GM18868 (cell line): ENCODE data around the gene GALNT15.

Source experiments
- ATAC-seq: cut with Tn5 transposase; IDR thresholded peaks from one replicate; pipeline ENCODE4 v1.9.1; 2021; ENCODE audit warnings: mild to moderate bottlenecking, moderate library complexity; ENCODE audit not compliant: unreplicated experiment

The GALNT15 gene, protein sequence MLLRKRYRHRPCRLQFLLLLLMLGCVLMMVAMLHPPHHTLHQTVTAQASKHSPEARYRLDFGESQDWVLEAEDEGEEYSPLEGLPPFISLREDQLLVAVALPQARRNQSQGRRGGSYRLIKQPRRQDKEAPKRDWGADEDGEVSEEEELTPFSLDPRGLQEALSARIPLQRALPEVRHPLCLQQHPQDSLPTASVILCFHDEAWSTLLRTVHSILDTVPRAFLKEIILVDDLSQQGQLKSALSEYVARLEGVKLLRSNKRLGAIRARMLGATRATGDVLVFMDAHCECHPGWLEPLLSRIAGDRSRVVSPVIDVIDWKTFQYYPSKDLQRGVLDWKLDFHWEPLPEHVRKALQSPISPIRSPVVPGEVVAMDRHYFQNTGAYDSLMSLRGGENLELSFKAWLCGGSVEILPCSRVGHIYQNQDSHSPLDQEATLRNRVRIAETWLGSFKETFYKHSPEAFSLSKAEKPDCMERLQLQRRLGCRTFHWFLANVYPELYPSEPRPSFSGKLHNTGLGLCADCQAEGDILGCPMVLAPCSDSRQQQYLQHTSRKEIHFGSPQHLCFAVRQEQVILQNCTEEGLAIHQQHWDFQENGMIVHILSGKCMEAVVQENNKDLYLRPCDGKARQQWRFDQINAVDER

DNA sequence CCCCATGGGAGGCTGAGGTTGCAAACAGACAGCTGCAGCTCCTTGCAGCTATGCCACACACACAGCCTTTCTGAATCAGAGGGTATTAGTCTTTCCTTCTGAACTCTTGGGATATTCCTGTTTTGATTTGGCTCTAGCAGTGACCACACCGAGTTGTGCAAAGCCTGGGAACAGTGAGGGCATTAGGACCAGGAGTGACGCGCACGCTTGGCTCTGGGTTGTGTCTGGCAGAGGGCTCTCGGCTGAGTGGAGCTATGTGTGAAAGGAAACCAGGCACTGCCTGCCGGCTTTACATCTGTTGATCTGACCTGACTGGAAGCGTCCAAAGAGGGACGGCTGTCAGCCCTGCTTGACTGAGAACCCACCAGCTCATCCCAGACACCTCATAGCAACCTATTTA is at the start of gene GALNT15:
Gene GALNT15, plus strand, starts transcription at position 292 of the 400 bp plus-strand sequence. CDS start 472 bp downstream, outside the sequence.
- no peak for ATAC-seq

DNA sequence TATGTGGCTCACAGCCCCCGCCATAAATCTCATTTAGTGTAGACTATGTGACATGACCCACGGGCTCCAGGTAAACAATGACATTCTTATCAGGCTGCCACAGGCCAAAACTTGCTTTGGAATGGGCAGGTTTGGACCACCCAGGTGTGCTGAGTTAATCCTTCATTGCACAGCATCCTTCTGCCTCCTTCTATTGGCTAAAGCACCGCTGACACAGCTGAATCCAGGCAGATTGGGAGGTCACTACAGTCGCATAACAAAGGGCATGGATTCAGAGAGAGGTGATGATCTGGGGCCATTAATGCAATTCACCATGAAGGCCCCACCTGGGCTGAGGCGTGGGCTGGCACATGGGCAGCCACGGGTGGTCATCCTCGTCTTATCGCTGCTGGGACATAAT is 47.8 kb upstream of the GALNT15 start:
- no peak for ATAC-seq

GRCh38 chr3:16127249-16127648 is 47.2 kb upstream of the GALNT15 start:
- ATAC-seq, result no peak

GRCh38 chr3:16130066-16130465 is 44.4 kb upstream of the GALNT15 start:
- ATAC-seq, result no peak

GRCh38 chr3:16132190-16132589 is 42.3 kb upstream of the GALNT15 start:
- ATAC-seq, result no peak

DNA sequence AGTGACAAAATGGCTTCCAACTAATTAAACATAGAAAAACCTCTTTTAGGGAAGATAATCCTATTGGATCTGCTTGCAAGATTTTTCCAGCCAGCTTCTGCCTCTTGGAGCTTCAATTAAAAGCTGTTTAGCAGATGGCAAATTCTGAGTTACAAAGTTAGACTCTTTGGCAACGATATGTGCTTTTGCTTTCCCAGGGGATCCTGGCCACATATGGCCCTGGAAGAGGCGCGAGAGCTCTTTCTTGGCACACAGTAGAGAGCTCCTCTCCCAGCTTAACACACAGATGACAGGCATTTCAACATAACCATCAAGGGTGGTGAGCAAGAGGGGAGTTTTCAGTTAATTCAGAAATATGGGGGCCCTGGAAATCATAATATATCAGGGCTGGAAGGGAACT is 41.6 kb upstream of the GALNT15 start:
- no peak for ATAC-seq

DNA sequence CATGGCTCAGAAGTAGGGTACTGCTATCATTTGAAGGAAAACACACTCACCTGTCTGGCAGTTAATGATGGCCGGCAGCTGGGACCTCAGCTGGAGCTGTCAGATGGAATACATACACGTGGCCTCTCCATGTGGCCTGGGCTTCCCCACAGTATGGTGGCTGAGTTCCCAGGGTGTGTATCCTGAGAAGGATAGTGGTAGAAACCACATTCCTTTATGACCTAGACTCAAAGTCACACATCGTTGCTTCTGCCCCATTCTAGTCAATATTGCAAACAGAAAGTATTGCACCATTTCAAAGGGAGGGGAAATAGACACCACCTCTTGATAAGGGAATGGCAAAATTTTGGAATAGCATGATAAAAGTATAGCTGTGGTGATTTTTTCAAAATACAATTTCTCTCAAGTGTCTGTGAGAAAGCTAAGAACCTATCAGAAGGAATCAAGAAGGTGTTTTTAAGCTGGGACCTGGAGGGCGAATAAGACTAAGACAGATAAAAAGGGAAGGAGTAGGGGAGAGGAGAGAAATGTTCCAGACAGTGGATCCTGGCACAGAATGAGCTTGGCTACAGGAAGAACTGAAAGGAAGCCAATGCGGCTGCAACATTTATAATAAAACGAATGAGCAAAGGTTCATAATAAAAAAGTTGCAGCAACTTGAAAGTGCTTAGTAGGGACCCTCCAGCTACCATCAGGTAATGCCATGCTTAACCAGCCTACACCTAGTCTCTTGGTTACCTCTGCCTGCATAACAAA is 40.1 kb upstream of the GALNT15 start:
- ATAC-seq, result no peak

GRCh38 chr3:16136055-16136454 is 38.4 kb upstream of the GALNT15 start:
- ATAC-seq, result no peak

DNA sequence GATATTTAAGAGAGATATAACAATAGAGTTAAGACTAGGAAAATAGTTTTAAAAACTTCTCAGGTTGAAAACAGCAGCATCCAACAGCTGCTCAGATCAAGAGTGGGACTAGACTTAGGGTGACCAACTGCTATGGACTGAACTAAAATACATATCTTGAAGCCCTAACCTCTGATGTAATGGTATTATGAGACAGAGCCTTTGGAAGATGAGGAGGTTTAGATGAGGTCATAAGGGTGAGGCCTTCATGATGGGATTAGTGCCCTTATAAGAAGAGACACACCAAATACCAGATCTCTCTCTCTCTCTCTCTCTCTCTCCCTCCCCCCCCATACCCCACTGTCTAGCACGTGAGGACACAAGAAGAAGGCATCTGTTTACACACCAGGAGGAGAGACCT is 37.4 kb upstream of the GALNT15 start:
- no peak for ATAC-seq

DNA sequence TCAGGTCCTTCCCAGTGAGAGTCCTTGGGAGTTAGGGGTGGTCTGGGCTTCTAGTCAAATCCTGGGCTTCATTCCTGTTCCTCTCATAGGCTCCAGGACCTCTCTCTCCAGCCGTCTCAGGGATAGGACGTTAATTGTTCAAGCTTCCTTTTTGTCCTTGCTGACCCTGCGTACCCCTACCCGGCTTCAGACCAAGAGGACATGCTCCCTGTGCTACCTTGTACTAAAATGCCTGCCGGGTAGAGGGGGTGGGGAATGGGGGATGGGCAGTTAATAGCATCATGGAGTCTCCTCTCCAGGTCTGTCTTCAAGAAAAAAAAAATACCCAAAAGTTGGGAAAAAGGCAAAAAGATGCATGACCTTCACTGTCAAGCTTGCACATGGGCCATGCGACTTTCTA is 36.5 kb upstream of the GALNT15 start:
- ATAC-seq, result no peak

DNA sequence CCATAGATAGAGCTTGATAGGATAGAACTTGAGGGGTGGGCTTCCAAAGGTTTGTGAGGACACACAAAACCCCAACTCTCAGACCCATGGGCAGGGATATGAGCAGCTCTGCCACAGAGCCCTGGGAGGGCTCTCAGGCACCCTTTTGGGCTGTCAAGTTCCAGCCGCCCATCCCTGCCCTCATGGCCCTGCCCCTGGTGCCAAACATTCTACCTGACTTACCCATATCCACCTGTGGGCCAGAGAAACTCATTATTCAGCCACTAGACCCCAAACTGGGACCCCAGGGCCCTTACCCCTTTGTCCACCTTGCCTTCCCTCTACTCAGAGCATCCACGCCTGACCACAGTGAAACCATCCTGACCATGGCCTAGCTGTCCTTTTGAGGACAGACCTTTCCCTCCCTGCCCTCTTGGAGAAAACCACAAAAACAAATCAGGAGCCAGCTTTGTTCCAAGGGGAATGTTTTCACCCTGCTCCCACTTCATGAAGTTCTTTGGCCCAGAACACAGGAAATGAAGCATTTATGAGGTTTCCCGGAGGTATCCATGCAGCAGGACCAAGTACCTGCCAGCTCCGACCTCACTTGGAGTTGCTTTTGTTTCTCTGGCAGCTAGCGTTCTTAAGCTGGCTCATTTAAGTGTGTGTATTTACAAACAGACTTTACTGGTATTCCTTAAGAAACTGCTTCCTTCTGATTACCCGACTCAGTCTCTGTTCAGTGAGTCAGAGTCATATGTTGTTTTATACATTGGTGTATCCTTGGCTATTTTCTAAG is 34.2 kb upstream of the GALNT15 start:
- ATAC-seq, result no peak

GRCh38 chr3:16140894-16141285 is 33.6 kb upstream of the GALNT15 start:
- ATAC-seq, result no peak

DNA sequence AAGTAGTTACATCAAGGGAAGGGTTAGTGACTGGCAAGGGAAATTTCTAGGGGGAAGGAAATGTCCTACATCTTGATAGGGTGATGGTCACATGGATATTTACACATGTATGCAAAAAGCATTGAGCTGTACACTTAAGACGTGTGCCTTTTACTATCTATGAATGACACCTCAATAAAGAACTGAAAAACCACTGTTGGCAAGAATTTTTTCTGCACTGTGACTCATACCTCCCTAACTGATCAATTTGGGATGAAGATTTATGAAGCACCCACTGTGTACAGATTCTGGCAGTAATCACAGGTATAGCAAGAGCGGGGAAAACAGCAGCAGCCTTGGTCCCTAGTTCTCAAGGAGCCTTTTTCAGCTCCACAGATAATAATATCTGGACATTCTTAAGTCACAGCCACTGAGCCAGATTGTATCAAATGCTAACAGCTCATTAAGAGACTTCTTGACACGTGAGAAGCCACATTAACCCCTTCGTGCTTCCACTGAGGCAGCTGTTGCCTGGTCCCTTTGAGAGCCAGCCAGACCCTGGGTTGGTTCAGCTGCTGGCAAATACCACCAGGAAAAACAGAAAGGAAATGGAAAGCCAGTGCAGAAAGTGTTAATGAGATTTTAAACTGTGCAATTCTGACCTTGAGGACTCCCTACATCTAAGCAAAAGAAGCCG is 32.0 kb upstream of the GALNT15 start:
- peak; percentile 38 for ATAC-seq

DNA sequence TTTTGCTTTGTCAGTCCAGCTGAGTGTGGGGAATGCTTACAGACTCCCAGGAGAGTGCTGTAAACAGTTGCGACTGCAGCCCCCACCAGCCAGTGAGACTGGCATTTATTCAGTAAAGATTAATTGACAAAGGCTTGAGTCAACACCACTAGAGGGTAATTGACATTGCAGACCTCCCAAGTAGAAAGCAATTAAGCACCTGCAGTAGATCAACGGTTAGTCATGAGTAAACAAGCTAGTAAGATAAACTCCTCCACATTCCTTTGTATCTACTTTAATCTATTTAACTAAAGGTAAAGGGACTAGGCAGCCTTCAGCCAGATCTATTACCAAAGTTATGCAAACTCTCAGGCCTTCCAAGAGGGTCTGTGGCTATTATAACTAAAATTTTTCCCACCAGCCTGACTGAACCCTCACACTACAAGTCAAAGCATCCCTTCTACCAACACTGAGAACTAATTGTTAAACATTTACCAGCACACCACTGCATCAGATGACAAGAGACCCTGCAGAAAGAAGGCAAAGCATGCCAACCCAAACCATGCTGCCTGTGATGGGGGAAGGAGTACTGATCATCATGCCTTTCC is 30.5 kb upstream of the GALNT15 start:
- no peak for ATAC-seq

DNA sequence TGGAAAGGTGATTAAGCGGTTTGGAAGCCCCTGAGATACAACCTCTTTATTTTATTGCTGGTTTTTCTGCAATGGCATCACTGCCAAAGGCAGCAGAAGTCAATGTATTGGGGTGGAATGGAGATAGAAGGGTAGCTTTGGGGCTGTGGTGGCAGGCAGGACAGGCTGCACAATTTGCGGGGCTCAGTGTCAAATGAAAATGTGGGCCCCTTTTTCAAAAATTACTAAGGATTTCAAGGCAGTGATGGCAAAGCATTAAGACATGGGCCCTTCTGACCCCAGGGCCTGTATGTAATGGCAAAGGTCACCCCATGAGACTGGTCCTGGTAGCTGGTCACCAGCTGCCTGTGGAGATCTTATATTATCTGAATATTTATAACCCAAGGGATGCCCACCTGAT is 29.3 kb upstream of the GALNT15 start:
- no peak for ATAC-seq

DNA sequence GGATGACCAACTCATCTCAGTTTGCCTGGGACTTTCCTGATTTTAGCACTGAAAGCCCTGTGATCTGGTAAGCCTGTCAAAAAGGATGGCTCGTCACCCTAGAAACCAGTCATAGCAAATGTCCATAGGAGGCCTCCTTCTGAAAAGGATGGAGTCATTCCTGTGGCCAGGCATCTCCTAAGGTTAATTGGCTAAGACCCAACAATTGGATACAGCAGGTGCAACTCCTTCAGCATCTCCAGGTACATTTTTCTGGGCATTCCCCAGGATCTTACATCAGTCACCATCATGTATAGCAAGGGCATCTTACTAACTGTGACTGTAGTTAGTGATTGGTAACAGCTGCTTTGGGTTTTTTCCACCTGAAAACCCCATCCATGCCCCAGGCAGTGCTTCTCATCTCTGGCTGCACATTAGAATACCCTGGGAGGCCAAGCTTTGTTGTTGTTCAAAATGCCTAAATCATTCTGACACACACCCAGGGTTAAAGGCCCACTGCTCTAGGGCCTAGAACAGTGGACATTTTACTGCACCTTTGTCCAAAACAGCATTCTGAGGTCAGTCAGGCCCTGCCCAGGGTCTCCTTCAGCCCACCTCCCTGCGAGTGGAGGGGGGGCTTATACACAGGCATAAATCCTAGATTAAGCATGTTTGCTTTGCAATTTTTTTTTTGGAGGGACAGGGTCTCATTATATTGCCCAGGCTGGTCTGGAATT is 28.3 kb upstream of the GALNT15 start:
- ATAC-seq, result peak; percentile 73

DNA sequence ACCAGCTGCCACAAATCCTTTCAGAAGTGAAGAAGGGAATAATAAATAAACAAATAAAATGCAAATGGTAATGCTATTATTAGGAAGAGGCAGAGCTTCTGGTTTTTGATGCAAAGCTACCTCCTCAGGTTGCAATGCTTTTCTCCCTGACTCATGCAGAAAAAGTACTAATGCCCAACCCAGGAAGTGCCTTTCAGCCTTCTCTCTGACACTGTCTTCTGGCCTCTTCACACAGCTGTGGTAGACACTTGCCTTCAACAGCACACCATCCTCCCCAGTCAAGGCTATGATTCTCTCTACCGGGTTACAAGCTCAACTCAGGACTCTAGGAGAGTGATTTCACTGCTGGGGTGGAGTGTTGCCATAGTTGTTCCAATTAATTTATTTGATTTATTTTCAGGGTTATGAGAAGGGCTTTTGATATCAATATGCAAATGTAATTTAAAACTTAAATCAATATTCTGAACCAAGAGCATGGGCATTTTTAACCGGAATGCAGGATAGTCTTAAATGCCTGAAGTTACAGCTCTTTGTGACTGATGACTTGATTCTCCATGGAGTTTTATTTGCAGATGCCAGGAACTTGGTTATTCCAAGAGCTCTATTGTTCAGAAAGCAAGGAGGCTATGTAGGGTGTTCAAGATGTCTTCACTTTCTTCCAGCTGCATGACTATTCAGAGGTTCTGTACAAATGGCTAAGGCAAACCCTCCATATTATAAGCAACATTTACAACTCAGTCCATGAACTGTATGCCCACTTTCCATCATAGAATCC is 27.1 kb upstream of the GALNT15 start:
- ATAC-seq, result no peak

- ATAC-seq, result no peak
Observed at GRCh38 chr3:16148213-16148612, 26.3 kb upstream of the GALNT15 start.

DNA sequence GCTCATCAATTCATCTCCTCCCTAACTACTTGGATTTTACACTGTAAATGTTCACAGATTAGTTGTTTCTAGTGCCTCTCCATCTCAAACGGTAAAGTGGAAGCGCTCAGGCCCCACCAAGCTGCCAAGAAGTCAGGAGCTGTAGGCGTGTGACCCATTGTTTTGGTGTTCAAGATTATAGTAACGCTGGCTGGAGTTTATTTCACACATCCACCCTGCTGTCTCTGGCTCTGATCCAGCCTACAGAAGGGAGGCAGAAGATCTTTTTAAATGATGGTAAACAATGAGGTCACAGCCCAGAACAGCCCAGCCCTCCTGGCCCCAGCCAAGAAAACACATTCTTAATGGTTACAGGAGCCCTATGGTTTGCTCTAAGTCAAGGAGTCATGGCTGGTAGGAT is 25.7 kb upstream of the GALNT15 start:
- no peak for ATAC-seq
